ENCODE measurements around the gene NAV3.
A peak's percentile ranks its signal among the peaks of the same experiment; 100 is the strongest.
"Not testable (repeated sequence)": the region's sequence is repeated elsewhere in the genome, so short reads cannot be mapped to it uniquely, and the experiment has no call there.

Gene NAV3

DNA sequence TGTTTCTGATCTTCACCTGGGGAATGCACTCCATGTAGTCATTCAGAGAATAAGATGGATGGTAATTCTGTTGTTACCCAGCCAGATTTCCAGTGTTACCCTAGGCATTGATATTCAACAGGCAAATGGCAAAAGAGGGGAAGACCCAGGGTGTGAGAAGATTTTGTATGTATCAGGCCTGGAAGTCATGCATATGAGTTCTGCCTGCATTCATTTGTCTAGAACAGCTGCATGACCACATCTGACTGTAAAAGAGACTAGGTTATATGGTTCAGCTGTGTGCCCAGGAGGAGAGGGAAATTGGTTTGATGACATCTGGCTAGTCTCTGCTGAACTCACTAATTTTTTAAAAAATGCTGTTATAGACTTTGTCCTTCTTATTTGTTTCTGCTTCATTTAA is 224.9 kb downstream of the NAV3 start:
- no peak for DNase-seq

DNA sequence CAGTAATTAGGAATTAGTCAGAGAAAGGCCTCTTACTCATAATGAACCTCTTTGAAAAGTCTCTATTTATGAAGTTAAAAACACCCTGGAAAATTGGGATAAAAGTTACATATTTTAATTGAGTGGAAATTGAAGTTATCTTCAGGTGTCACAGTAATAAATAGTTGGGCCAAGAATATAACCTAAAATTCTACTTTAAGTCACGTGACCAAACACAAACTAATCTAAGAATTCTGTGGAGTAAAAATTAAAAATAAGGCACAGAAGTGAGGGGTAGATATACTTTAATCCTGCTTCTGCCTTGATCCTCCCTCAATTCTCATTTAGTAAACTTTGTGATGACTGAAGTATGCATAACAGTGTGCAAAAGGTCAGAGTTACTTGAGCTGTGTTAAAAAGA is 226.4 kb downstream of the NAV3 start:
- no peak for DNase-seq

DNA sequence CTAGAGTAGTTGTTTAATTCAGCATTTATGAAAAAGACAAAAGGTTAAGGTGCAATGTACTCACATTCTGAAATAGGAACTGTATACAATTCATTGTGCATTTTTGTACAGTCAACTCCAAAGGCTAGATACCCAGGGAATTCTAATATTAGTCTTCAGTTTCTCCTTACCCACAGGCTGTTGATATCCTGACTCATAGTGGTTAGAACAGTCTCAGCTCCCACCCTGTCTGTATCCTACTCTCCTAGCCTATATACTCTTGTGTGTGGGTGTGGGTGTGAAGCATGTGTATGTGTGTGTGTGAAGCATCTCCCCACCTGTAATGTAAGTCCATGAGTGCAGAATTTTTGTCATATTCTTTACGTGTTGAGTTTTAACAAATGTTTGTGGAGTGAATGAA is 229.5 kb downstream of the NAV3 start:
- DNase-seq: peak; percentile 75

DNA sequence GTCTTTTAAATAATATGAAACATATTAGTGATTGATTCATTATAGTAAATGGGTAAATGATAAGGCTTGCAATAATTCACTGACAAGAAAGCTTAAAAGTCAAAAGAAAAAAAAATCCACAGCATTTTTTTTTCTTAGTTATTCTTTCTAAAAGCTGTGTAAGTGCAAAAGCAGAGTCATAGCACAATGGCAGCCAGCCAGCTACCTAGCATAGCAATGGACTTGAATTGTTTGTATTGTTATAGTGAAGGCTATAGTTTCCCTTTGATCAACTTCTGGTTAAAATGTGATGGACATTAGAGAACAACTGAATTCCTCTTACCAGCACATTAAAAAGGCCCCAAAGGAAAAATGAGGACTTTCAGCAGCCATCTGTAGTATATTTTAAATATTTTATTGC is 232.1 kb downstream of the NAV3 start:
- DNase-seq: peak; percentile 72

DNA sequence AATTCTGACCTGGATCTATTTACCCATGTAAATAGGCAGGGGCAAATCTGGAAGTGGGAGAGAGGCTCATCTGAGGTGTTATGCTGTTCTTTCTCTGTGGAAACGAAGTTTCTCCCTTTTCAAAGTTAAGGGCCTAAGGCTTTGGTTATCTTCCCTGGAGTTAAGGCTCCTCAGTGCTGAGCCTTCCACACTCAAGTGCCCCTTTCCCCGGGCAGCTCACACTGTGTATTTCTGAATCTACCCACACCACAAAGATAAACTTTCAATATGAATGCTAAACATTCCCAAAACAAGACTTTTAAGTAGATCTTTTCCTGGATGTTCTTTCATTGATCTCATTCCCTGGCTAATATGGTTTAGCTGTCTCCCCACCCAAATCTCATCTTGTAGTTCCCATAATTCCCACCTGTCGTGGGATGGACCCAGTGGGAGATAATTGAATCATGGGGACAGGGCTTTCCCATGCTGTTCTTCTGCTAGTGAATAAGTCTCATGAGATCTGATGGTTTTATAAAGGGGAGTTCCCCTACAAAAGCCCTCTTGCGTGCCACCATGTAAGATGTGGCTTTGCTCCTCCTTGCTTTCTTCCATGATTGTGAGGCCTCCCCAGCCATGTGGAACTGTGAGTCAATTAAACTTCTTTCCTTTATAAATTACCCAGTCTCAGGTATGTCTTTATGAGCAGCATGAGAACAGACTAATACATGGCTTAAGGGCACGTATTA is 251.1 kb downstream of the NAV3 start:
- no peak for DNase-seq

DNA sequence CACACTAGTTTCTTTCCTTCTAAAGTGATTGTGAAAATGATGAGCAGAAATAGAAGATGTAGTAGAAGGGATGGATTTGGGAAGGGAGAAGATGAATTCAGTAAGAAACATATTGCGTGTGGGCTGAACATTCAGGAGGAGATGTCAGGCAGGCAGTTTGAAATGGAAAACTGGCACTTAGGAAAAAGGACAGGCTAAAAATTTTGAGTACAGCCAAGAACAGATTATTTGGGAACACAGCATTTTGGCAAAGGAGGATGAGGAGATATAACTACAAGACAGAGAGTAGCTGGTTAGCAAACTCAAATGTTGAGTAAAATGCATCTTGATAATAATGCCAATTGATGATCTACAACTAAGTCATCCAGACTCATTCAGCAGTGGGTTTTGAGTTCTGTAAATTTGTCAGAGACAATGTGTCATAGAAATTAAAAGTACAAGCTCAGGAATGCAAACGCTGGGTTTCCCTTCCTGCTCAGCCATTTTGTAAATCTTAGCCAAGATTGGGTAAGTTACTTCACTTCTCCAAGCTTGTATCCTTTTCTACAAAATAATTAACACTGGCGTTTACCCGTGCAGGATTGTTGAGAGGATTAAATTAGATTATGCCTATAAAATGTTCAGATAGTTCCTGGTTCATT is 255.0 kb downstream of the NAV3 start:
- peak; percentile 57 for DNase-seq

DNA sequence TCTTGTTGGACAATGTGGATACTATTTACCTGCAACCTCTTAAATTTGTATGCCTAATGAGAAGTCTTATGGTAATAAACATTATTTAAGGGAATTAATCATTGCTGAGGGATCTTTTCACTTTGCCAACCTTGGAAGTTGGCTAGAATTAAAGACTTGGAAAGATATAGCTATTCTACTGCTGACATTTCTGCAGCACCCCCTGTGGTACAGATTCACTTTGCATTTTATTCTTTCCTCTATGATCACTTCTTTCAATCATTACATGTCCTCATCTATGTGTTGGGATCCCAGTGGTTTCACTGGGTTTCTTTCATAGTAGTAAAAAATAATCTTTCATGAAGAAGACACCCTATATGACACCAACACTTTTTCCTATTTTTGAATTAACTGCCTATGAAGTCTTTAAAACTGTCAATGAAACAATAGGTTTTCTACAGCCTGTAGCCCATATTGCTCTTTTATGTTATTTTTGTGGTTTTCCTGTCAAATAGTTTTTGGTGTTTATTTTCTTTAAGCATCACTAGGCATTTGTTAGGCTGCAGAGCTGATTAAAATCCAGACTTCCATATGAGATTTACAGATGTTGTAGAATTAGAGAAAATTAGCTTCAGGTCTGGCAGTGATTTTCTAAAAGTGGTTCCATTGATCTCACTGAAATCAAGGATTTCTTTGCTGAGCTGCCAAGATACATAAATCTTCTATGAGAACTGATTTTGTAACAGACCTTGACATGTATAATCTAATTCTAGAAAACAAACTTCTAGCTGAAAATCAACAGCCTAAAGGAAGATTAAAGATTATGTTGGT is 256.1 kb downstream of the NAV3 start:
- no peak for DNase-seq

DNA sequence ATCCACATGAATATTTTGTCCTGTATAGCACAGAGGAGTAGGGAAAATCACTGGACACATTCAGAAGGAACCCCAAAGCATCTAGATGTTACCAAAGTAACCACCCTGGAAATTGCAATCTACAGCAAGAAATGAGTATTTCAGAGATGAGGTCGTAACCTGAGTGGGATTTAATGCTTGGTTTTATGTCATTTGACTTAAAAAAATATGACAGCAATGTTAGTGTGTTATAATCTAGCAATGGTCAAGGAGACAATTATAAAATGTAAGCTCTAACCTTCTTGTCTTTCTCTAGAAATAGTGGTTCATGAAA is 256.6 kb downstream of the NAV3 start:
- DNase-seq: peak; percentile 30

DNA sequence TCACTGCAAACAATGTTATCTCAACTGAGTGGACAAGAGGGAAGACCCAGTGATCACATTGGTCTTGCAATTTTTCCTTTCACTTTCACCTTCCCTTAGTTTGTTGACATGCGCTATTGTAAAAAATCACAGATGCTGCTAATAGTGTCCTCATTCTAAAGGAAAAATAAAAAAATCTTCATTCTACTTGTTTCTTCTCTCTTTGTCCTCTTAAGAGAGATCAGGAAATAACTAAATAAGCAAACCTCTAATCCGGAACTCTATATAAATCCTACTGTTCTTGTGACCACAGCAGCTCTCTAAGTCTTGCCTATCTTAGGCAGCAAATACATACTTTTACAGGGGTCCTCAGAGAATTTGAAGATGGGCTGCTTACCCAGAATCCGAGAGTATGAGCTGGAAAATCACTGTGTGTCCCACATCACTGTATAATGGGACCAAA is 257.7 kb downstream of the NAV3 start:
- DNase-seq: no peak

DNA sequence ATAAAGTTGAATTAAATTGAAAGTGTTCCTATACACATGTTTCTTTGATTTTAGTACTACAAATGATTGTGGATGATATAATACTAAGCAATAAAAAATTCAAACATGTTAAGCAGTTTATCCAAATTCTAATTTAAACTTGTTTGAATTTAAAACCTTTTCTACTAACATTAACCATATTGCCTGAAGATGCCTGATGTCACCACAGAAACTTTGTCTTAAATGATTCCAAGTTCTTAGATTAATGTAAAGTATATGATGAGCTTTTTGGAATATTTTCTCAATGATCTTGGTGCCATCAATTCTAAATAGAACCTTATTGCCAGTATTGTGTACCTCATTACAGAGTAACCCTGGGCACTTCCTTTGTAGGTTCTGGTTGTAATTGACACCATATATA is 259.6 kb downstream of the NAV3 start:
- DNase-seq: no peak

DNA sequence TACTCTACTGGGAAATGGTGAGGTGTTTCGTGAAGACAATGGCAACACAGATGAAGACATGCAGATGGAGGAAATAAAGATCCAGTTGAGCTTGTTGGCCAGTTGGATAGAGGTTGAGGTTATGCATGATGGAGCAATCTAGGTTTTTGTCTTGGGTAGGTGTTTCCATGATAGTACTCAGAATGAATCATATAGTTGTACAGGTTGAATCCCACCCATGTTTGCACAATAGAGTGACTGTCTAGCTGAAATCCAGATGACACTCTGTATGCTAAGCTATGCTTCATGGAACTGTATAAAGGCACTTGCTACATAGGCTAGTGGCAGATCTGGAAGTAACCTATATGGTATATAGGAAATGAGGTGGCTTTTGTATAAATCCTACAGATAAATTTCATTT is 264.9 kb downstream of the NAV3 start:
- no peak for DNase-seq

DNA sequence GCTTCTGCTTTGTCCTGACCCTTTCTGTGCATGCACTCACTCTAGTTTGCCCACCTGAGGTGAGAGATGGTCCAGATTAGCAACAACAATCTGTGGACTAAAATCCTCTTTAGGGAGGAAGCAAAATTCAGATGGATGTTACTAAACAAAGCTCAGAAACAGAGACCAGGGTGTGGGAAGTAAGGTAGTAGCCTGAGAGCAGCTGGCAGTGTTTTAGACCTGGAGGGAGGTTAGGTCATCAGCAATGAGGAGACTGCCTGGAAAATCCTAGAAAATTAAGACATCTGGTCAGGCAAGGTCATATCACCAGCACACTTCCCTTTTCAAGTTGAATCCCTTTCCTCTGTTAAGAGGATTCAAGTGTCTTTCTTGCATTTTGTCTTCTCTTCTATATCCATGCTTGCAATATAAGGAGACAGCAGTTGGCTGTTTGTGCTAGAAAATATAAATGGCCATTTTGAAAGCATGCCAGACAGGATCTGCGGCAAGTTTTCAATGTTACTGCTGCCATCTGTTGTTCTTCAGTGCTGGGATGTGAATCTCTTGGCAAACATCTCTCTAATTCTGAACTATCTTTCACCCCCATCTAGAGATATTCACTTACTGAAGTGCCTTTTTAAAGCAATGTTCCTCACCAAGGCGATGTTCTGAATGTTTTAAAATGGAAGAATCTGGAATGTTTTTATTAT is 266.4 kb downstream of the NAV3 start:
- peak; percentile 72 for DNase-seq

DNA sequence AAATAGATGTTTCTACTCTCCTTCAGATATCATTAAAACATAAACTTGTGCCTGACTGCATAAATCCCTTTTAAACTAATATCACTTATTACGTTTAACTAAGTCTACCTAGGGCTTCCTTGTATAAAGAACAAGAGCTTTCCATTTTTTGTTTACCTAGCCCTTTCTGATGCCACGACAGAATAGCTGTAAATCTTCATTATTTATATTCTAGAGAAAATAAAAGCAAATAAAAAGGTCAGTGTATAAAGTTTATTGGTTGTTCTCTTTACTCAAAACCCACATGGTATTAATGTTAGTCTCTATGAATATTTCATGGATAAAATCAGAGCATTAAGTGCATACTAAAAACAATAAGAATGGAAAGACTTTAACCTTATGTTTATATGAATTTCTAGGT is 269.1 kb downstream of the NAV3 start:
- no peak for DNase-seq

DNA sequence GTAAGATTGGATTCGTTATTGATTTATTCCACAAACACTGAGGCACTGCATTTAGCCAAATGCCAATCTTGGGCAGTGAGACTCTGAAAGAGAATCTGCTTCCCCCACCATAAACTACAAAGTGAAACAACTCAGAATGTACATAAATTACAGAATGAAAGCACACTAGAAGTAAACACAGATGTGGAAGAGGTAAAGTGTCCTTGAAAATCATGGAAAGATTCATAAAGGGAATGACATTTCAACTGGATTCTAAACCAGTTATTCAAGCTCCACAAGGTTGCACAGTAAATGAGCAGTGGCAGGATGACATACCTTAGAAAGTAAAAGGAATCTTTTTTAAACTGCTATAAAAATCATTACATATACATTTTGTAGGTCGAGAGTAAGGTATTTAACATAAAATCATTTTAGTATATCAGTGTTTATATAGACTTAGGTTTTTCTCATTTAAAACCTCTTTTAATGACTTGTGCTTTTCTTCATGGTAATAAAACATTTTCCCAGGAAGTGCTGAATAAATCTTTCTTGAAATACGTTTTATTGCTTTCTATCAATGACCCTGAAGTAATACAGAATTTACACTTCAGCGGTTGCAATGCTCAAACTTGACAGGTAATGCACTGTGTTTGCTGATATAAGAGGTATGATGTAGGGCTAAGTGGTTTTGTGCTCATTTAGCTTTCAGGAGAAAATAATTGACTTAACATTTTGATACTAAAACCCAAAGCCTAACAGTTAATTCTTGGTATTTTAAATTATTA is 270.6 kb downstream of the NAV3 start:
- no peak for DNase-seq

DNA sequence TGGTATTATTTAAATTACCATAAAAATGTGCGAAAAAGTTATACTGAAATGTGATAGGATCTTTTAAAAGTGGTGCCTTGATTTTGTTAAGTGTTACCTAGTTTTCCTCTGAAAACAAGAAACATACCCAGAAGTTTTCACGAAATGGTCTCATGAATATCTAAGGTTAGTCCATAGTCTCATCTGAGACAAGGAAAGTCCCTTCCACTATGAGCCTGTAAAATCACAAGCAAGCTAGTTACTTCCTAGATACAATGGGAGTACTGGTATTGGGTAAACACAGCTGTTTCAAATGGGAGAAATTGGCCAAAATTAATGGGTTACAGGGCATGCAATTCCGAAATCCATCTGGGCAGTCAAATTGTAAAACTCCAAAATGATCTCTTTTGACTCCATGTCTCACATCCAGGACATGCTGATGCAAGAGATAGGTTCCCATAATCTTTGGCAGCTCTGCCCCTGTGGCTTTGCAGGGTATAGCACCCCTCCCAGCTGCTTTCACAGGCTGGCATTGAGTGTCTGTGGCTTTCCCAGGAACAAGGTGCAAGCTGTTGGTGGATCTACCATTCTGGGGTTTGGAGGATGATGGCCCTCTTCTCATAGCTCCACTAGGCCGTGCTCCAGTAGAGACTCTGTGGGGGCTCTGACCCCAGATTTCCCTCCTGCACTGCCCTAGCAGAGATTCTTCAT is 271.4 kb downstream of the NAV3 start:
- DNase-seq: no peak

DNA sequence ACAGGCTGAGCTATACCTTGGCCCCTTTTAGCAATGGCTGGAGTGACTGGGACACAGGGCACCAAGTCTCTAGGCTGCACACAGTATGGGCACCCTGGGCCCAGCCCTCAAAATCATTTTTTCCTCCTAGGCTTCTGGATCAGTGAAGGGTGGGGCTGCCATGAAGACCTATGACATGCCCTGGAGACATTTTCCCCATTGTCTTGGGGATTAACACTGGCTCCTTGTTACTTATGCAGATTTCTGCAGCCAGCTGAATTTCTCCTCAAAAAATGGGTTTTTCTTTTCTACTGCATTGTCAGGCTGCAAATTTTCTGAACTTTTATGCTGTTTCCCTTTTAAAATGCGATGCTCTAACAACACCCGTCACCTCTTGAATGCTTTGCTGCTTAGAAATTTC is 272.1 kb downstream of the NAV3 start:
- DNase-seq: not testable (repeated sequence)

DNA sequence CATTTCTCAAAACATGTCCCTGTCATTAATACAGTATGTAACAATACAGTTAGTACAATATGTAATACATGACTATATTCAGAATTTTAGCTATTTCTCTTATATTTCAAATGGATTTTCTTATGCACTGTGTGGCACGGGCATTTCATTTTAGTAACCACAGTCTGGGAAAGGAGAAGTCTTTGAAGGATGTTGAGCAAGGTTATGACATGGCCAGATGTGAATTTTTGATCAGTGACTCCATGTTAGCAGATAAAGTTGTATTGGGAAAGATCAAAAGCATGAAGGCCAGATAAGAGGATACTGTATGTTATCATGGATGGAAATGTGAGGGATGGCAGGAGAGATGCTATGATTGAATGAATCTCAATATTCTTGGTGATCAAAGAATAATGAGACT is 285.2 kb downstream of the NAV3 start:
- no peak for DNase-seq

DNA sequence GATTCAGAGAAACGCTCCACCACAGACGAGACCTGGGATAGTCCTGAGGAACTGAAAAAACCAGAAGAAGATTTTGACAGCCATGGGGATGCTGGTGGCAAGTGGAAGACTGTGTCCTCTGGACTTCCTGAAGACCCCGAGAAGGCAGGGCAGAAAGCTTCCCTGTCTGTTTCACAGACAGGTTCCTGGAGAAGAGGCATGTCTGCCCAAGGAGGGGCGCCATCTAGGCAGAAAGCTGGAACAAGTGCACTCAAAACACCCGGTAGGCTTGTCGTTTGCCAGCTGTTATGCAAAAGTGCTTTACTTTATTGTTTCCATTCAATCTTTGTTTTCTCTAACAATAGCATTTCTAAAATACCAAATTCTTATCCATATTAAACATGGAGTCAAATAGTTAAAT is 287.3 kb downstream of the NAV3 start:
- DNase-seq: no peak

DNA sequence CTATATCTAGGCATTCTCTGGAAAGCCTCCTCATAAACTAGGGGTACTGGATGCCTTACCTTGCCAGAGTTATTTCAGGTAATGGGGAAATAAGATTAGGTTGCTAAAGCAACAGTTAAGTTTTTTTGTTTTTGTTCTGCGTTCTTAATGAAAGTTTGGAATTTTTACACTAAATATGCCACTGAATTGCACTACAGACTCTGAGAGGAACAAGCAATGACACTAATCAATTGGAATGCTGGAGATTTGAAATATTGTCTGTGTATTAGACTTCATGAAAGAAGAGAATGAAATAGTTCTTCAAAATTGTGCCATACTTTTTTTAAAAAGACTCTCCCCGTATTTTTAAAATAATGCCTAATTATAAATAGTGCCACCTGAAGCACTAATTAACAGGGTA is 287.8 kb downstream of the NAV3 start:
- peak; percentile 28 for DNase-seq

DNA sequence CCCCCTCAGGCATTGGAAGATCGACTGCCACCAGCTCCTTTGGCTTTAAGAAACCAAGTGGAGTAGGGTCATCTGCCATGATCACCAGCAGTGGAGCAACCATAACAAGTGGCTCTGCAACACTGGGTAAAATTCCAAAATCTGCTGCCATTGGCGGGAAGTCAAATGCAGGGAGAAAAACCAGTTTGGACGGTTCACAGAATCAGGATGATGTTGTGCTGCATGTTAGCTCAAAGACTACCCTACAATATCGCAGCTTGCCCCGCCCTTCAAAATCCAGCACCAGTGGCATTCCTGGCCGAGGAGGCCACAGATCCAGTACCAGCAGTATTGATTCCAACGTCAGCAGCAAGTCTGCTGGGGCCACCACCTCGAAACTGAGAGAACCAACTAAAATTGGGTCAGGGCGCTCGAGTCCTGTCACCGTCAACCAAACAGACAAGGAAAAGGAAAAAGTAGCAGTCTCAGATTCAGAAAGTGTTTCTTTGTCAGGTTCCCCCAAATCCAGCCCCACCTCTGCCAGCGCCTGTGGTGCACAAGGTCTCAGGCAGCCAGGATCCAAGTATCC is 288.7 kb downstream of the NAV3 start:
- no peak for DNase-seq

DNA sequence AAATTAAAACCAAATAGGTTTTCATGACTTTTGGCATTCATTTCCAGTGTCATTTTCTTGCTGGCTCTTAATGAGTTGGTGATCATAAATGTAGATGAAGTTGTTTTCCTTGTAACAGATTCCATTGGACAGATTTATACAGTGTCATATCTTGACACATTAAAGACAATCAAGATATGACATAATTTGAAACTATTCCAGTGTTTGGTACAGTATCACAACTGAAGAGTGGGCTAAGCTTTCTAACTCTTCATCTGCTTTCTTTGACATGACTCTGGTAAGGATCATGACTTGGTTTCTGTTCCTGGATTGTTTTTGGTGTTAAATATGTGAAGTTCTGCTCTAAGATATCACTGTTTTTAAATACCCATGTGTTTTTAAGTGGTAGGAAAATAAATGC is 289.6 kb downstream of the NAV3 start:
- DNase-seq: no peak

Data from fibroblast of upper back skin (primary cell).